Measurements from ENCODE around the gene ARAP3.

The ARAP3 gene

GRCh38 chr5:141701360-141702119 lies 19.5 kb upstream of the ARAP3 start:
- no peak for DNase-seq

- DNase-seq: no peak
Measured at GRCh38 chr5:141697586-141697985, 15.6 kb upstream of the ARAP3 start.

DNA sequence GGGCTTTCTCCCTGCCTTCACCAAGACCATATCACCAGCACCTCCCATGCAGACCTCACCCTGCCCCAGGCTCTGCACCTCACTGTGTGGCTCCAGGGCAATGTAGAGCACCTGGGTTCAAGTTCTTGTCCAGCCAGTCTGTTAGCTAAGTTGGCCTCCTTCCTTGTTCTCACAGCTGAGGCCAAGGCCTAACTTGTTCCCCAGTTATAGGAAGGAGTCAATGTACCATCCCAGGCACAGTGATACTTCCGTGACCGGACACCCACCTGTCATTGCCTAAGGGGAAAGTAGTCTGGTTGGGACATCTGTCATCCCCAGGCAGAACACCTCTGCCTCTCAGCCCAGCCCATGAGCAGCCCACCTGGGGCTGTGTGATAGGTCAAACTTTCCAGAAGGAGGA lies 14.4 kb upstream of the ARAP3 start:
- DNase-seq: no peak

- peak; percentile 62 for DNase-seq
Measured at GRCh38 chr5:141695627-141696215, 13.7 kb upstream of the ARAP3 start.

GRCh38 chr5:141694479-141694878 lies 12.4 kb upstream of the ARAP3 start:
- DNase-seq: no peak

DNA sequence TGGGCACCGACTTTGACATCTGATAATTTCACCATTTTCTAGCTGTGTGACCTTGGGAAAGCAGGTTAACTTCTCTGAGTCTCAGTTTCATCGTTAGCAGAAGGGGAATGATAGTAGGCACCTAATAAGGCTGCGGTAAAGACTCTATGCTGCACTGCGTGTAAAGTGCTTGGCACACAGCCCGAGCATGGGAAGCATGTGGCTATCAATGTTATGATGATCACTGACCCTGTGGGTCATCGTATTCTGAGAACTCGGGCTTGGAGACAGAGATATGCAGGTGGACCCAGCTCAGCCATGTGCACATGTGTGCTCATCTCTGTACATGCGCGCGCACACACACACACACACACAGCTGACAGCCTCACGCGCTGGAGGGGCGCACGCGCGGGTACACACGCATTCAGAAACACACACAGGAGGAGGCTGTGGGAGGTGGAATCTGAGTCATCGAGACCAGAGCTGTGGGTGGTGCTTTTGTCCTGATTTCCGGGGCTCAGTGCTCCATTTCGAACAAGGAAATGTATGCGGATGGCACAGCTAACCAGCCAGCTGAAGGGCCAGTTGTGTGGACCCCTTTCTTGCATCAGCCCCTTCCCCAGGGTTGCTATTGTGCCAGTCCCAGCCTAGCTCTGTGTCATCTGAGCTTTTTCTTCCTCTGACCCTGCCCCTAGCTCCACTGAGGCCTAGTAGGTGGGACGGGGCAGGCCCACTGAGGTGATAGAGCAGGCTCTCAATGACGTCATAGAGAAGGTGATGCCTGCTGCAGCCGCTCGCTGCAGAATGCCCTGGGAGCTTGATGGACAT lies 11.1 kb upstream of the ARAP3 start:
- no peak for DNase-seq

DNA sequence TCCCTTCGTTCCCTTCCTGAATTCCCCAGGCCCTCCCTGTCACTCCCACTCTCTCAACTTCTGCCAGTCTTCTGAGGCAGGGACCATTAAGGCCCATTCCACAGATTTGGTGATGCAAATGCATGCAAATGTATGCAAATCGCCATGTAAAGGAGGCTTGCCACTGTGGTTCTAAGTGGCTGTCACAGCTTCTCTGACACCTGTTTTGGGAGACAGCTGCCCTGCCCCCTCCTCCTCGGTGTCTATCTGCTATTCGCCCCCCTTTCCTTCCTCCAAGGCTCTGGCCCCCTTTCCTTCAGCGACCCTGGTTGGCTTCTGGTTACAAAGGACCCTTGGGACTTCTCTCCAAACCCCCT lies 10.5 kb upstream of the ARAP3 start:
- DNase-seq: no peak

GRCh38 chr5:141691867-141692532 lies 10.0 kb upstream of the ARAP3 start:
- DNase-seq: peak; percentile 86

GRCh38 chr5:141691286-141691866 lies 9.3 kb upstream of the ARAP3 start:
- DNase-seq: no peak

DNA sequence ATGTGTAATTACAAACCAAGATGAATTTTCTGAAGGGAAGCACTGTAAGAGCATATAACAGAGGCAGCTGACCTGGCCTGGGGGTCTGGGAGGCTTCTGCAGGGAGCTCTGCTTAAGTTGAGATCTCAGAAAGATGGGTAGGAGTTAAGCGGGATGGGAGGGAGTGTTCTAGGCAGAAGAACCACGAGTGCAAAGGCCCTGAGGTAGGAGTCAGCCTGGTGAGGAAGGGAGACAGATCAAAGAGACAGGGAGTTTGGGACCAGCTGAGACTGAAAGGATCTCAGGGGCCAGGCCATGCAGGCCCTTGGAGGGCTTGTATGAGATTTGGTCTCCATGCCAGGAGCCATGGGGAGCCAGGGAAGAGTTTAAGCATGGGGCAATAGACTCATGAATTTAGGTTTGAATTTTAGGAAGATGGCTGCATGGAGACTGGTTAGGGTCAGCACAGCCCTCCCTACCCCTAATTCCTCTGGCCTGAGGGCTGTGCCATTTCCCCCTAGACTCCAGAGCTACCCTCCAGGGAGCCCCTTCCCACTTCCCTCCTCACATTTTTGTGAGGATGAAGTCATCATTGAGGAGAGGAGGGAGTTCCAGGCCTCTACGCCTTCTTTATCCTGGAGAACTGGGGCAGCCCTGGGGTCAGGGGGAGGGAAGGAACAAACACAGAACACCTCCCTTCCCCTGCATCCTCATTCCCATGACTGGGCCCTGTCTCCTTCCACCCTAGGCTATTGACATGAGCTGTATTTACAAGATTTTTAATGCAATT lies 4.8 kb upstream of the ARAP3 start:
- no peak for DNase-seq

- DNase-seq: no peak
Measured at GRCh38 chr5:141685591-141685990, 3.6 kb upstream of the ARAP3 start.

DNA sequence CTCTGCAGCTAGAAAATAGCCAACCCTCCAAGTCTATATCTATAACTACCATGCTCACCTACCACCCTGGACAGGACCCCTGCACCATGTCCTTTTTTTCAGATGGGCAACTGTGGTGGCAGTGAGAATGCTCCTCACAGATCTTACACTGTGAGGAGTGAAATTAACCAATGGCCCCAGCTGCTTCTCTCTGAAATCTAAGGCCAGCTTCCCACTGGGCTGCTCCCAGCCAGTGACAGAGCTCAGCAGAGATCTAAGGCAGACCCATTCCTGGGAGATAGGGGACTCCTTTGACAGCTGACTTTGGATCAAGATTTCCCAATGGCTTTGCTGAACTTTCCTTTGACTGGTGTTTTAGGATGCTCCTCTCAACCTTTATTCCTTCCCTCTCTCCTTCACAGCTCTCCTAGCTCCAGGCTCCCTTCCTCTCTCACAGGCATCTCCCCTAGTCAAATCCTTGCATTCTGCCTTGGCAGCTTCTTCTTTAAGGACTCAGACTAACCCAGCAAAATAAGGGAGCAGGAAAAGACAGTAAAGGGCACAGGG lies 1.6 kb upstream of the ARAP3 start:
- DNase-seq: no peak

- DNase-seq: no peak
Measured at GRCh38 chr5:141681295-141681694, 735 bp downstream of the ARAP3 start.

DNA sequence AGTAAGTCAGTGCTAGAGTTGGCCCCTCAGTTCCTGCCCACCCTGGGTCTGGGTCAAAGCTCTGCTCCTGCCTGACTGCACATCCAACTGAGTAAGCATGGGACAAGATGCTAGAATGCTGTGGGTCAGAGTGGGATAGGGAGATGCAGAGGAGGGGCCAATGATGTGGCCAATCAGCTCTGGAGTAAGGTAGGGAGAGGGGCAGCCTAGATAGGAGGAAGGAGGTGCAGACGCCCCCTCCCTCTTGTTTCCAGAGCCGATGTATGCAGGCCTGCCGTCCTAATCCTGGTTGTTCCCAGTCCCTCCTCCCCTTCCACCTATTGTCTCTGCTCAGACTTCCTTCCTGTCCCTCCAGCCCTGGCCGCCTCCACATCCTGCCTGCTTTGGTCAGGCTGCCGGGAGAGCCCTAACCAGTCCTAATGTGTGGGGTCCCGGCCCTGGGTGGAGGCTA lies 1.3 kb downstream of the ARAP3 start:
- DNase-seq: peak; percentile 75

DNA sequence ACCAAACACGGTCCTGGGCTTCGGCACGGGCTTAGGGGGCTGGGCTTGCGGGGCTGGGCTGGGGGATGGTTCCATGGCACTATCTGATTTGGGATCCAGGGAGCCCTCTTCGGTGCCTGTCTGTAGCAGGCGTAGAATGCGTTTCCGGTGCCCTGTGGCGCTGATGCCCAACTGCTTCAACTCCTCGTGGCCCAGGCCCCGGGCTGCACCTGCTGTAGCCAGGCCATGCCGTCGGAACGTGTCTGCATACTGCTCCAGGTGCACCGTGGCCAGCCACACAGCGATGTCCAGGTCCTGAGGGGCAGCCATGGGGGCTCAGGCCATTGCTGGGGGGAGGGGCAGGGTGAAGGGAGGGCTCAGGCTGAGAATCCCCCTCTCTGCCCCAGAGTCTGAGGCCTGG lies 1.9 kb downstream of the ARAP3 start:
- no peak for DNase-seq

DNA sequence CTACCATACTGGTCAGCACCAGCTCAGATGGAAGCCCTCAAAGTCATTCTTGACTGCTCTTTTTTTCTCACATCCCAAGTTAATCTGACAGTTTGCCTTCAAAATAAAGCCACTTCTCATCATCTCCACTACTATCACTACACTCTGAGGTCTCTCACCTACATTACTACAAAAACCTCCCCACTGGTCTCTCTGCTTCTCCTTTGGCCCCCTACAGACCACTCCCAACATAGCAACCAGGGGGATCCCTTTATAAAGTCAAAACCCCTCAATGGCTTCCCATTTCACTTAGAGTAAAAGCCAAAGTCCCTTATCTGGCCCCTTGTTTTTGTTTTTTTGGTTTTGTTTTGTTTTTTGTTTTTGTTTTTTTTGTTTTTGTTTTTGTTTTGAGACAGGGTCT lies 4.6 kb downstream of the ARAP3 start:
- no peak for DNase-seq

- DNase-seq: no peak
Measured at GRCh38 chr5:141675672-141676071, 6.4 kb downstream of the ARAP3 start.

- DNase-seq: no peak
Measured at GRCh38 chr5:141674747-141675146, 7.3 kb downstream of the ARAP3 start.

DNA sequence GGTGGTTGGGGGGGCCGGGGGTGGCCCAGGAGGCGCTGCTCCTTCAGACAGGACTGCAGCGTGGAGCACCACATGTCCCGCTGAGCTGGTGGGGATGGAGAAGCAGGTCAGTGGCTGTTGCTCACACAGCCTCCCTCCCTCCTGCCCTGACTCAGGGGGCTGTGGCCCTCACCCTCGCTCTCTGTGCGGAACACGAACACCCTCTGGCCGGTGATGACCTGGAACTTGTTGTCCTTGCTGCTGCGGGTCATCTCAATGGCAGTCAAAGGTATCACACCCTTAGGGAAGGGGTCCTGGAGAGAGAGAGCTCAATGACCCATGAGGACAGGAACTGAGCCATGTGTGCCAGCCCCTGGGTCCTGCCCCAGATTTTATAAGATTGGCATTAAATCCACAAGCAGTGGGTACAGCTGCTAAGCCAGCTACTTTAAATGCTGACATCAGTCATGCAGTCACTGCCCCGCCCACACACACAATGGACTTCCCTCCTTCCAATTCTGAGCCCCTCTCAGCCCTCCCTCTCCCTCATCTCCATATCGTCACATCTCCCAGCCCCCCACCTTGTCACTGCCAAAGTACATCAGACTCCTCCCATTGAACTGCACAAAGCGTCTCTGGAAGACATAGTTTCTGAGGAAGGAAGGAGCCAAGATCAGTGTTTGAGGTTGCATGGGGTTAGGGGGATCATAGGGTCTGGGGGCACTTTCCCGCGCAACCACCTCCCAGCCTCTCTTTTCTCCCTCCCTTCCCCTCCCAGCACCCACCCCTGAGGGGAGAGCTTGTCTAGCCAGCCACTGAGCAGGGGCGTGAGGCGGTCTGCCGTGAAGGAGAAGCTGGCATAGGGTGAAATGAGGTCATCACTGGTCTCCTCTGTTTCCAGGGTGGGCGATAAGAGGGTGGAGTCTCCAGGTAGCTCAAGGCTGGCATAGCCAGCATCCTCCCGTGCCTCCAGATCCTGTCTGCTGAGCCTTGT lies 8.9 kb downstream of the ARAP3 start:
- no peak for DNase-seq

GRCh38 chr5:141672071-141672840 lies 9.8 kb downstream of the ARAP3 start:
- no peak for DNase-seq

Data from left hindlimb (tissue), 1 donor.